ENCODE measurements around the gene UGGT1. TPM values are rescaled to one million over a fixed set of nuclear protein-coding genes. Genes with fewer than 3 reads are reported as not detected.

Gene UGGT1
- total RNA-seq = 51.1 and 52.8 TPM in 2 replicates

GRCh38 chr2:128090945-128091725, at the start of gene UGGT1:
Gene UGGT1, plus strand, starts transcription at chr2:128091200. Its CDS starts 158 bp downstream, at chr2:128091358.

Other genes starting within 250 kb of the UGGT1 start
- gene POLR2D, start 233.0 kb upstream of the UGGT1 start, total RNA-seq = 12.8 TPM in 2 replicates
- gene AMMECR1L, start 205.2 kb upstream of the UGGT1 start, total RNA-seq = 7.7 and 10.8 TPM in 2 replicates
- gene SAP130, start 63.1 kb upstream of the UGGT1 start, total RNA-seq = 2.0 and 3.6 TPM in 2 replicates
- gene HS6ST1, start 227.7 kb downstream of the UGGT1 start, total RNA-seq = 17.4 and 18.6 TPM in 2 replicates

Data from bronchial smooth muscle cell (primary cell).